ENCODE data around the gene TCF12.

DNA sequence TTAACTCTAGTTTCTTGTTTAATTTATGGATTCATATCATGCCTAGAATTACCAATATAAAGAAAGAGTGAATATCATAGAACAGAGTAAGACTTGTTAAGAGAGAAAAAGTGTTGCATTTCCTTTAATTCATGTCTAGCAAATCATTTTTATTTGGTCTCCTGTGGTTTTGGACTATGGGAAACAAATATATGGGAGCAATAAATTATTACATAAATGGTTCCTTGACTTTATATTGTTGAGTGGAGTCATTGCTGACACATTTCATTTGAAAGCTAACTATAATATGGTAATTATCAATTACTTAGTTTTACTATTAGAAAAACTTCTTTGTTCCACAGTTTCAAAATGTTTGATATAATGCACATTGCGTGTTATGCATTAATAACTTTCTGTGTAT, 313.1 kb downstream of the TCF12 start:
- TF ChIP-seq, protein P1, sequence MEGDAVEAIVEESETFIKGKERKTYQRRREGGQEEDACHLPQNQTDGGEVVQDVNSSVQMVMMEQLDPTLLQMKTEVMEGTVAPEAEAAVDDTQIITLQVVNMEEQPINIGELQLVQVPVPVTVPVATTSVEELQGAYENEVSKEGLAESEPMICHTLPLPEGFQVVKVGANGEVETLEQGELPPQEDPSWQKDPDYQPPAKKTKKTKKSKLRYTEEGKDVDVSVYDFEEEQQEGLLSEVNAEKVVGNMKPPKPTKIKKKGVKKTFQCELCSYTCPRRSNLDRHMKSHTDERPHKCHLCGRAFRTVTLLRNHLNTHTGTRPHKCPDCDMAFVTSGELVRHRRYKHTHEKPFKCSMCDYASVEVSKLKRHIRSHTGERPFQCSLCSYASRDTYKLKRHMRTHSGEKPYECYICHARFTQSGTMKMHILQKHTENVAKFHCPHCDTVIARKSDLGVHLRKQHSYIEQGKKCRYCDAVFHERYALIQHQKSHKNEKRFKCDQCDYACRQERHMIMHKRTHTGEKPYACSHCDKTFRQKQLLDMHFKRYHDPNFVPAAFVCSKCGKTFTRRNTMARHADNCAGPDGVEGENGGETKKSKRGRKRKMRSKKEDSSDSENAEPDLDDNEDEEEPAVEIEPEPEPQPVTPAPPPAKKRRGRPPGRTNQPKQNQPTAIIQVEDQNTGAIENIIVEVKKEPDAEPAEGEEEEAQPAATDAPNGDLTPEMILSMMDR (conservative IDR thresholded peaks at IDR 0.05; ENCODE audit: low read length), result no peak
- TF ChIP-seq EZH2phosphoT487 (IDR thresholded peaks at IDR 0.05; ENCODE audit: borderline replicate concordance), result no peak
